NCI-H1048 (cell line): Measurements from ENCODE around the gene CNTNAP2.
"Not testable (repeated sequence)": the region's sequence is repeated elsewhere in the genome, so short reads cannot be mapped to it uniquely, and the experiment has no call there.

Experiments
- DNase-seq: peaks from one replicate; lab custom pipeline; 2025; lab: John Stamatoyannopoulos, UW

The CNTNAP2 gene

GRCh38 chr7:148397985-148398384 lies 2281.4 kb downstream of the CNTNAP2 start:
- DNase-seq: no peak

GRCh38 chr7:148398844-148399365 lies 2282.3 kb downstream of the CNTNAP2 start:
- no peak for DNase-seq

- DNase-seq: no peak
Observed at GRCh38 chr7:148400101-148400500, 2283.5 kb downstream of the CNTNAP2 start.

GRCh38 chr7:148402159-148402558 lies 2285.6 kb downstream of the CNTNAP2 start:
- DNase-seq: no peak

GRCh38 chr7:148403466-148403993 lies 2286.9 kb downstream of the CNTNAP2 start:
- DNase-seq: no peak

GRCh38 chr7:148408307-148408706 lies 2291.7 kb downstream of the CNTNAP2 start:
- no peak for DNase-seq

- no peak for DNase-seq
Observed at GRCh38 chr7:148410905-148411304, 2294.3 kb downstream of the CNTNAP2 start.

- DNase-seq: no peak
Observed at GRCh38 chr7:148412691-148413090, 2296.1 kb downstream of the CNTNAP2 start.

GRCh38 chr7:148419856-148420832 lies 2303.5 kb downstream of the CNTNAP2 start:
- no peak for DNase-seq

- DNase-seq: no peak
Observed at GRCh38 chr7:148422030-148422429, 2305.4 kb downstream of the CNTNAP2 start.

- not testable (repeated sequence) for DNase-seq
Observed at GRCh38 chr7:148426393-148426792, 2309.8 kb downstream of the CNTNAP2 start.

GRCh38 chr7:148430690-148431089 lies 2314.1 kb downstream of the CNTNAP2 start:
- not testable (repeated sequence) for DNase-seq

- DNase-seq: no peak
Observed at GRCh38 chr7:148433521-148434180, 2317.1 kb downstream of the CNTNAP2 start.

GRCh38 chr7:148434181-148434757 lies 2317.7 kb downstream of the CNTNAP2 start:
- DNase-seq: no peak

GRCh38 chr7:148434887-148435286 lies 2318.3 kb downstream of the CNTNAP2 start:
- no peak for DNase-seq

GRCh38 chr7:148435715-148436114 lies 2319.1 kb downstream of the CNTNAP2 start:
- DNase-seq: no peak

- DNase-seq: no peak
Observed at GRCh38 chr7:148436135-148436534, 2319.5 kb downstream of the CNTNAP2 start.

GRCh38 chr7:148436571-148436970 lies 2320.0 kb downstream of the CNTNAP2 start:
- no peak for DNase-seq

GRCh38 chr7:148437043-148437442 lies 2320.4 kb downstream of the CNTNAP2 start:
- DNase-seq: no peak

GRCh38 chr7:148442141-148442655 lies 2325.6 kb downstream of the CNTNAP2 start:
- DNase-seq: no peak

GRCh38 chr7:148442933-148443332 lies 2326.3 kb downstream of the CNTNAP2 start:
- no peak for DNase-seq
